Activated CD8-positive, alpha-beta memory T cell treated with anti-CD3 and anti-CD28 coated beads, Interleukin-2, amount 50 U/mL, for 4 hours (primary cell): Measurements from ENCODE around the gene GDF2.

Source experiments
- DNase-seq: peaks from one replicate; pipeline ENCODE4 v3.0.0-alpha.2; 2020

The GDF2 gene

DNA sequence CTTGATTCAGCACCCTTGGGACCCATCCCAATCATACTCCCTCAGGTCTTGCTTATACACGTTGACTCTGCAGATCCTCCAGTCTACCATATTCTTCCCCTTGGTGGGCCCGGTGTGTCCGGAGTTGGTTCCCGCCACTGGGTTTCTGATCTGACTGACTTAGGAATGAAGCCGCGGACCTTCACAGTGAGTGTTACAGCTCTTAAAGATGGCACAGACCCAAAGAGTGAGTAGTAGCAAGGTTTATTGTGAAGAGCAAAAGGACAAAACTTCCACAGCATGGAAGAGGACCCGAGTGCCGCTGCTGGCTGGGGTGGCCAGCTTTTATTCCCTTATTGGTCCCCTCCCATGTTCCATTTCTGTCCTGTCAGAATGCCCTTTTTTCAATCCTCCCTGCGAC lies 28.2 kb upstream of the GDF2 start:
- no peak for DNase-seq

DNA sequence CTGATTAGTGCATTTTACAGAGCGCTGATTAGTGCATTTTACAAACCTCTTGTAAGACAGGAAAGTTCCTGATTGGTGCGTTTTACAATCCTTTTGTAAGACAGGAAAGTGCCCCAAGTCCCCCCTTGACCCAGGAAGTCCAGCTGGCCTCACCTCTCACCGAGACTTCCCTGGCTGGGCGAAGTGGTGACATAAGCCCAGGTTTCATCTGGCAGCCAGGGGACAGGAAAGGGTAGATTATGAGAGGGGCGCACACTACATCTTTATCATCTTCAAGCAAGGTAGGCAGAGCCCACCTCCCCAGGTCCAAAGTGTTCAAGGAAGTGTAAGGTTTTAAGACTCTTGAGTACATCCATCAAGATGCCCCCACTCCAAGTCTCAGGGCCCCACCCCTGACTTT lies 27.8 kb upstream of the GDF2 start:
- DNase-seq, result no peak

DNA sequence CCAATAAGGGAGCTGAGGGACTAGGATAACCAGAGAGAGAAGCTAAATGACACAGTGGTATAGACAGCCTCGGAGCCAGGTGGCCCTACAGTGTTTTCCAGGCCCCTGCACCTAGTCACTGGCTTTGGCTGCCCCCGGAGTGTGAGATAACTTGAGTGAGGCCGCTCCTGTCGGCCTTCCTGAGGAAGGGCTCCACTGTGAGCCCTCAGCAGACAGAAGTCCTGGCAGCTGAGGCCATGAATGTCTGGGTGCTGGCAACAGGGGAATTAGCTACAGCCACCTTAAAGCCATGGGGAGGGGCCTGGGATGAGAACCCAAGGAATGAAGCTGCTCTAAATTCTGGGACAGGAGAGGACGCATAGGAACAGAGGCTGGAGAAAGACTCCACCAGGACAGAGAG lies 26.8 kb upstream of the GDF2 start:
- DNase-seq, result no peak

DNA sequence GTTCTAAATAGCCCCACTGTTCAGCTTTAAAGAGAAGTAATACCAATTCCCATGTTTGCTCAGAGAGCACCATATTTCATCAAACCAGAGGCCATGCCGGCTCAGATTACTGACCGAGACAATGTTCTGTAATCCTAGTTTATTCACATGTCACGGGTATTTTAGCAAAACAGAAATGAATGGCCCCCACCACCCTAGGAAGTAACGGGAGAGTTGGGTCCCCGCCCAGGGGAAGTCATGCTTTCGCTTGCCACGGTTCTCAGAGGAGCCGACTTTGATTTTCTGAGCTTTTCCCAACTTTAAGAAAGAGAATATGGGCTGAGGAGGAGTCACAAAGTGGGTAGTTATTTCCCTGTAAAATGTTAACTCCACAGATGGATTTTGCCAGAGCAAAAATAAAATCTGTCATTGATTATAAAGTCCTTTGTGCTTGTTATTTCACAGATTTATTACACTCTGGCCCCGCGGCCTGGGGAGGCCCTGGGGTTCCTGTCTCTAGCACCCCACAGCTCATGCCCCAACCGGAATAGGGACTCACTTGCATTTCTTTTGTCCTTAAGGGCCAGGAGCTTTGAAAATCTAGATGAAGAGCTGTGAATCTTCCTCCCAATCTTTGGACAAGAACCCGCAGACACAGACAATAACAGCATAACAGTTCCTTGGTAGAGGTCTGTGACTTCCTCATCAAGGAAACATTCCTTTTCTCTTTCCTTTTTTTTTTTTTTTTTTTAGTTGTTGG lies 25.9 kb upstream of the GDF2 start:
- DNase-seq, result no peak

- DNase-seq, result no peak
Measured at GRCh38 chr10:47296941-47297340, 25.3 kb upstream of the GDF2 start.

DNA sequence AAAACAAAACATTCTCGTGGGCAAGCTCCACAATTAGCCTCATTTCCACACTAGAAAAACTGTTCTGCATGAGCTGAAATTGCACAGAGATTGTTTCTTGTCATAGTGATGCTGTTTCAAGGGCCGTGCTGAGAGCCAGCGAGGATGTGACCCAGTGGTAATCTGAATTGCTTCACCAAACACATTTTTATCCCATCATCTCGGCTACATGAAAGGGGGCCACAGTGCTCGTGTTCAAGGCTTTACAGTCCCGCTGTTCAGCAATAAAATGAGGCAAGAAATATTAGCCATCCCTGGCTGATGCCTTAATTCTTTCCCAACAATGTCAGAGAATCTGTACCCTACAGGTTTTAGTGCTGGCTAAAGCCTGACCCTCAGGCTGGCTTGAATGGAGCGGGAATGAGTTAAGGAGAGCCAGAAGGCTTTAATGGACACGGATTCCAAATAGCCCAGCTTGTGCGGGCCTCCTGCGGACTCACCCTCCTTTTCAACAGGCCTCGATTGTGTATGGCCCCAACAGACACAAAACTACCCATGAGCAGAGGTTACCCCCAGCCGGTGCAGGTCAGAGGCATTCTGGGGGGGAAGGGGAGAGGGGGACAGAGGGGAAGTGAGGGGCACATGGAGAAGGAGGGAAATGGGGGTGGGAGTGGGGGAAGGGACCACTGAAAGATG lies 24.3 kb upstream of the GDF2 start:
- DNase-seq, result no peak

DNA sequence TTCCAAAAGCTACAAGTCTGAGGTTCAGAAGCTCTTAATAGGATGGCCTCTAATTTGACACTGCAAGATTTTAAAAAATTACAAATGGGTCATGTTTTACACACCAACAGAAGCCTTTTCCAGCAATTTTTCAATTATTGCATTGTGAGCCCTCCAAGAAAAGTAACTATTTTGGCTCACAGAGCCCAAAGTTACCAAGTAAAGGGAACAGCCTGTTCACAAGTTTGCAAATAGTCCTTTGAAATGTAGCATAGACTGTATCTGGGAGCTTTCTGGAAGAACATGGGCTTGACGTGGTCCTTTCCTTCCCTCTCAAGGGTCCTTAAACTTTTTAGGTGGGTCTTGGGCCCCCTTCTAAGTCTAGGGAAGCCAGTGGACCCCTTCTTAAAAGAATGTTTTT lies 23.5 kb upstream of the GDF2 start:
- DNase-seq, result no peak

- peak; percentile 48 for DNase-seq
Measured at GRCh38 chr10:47299611-47300428, 22.4 kb upstream of the GDF2 start, which contains the start of gene GDF10. GDF10 (plus strand) TSS chr10:47300197; CDS start chr10:47300652, 455 bp downstream.

DNA sequence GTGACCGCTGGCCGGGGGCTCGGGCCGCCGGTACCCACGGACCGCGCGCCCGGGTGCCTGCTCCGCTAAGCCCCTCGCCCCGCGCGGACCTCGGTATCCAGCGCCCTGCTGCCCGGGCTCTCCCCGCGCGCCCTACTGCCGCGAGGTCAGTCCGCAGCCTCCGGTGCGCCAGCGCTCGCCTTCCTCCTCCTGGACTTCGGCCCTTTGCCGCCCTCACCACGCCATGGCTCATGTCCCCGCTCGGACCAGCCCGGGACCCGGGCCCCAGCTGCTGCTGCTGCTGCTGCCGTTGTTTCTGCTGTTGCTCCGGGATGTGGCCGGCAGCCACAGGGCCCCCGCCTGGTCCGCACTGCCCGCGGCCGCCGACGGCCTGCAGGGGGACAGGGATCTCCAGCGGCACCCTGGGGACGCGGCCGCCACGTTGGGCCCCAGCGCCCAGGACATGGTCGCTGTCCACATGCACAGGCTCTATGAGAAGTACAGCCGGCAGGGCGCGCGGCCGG lies 21.8 kb upstream of the GDF2 start:
- DNase-seq, result no peak

DNA sequence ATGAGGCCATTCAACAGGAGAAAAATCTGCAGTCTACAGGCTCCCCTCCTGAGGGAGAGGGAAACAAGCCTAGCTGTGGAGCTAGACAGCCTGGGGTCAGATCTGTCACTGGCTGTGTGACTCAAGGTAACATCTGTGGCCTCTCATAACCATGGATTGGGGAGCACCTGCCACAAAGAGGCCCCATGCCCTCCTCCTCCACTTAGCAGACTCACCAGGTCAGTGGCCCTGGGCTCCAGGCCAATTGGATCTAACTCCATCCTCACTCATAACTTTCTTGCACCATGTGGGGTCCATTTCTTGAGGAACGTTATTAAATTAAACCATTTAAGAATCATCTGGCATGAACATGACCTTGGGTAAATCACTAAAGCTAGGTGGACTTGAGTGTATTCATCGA lies 20.4 kb upstream of the GDF2 start:
- no peak for DNase-seq

- DNase-seq, result no peak
Measured at GRCh38 chr10:47303105-47303504, 19.1 kb upstream of the GDF2 start.

DNA sequence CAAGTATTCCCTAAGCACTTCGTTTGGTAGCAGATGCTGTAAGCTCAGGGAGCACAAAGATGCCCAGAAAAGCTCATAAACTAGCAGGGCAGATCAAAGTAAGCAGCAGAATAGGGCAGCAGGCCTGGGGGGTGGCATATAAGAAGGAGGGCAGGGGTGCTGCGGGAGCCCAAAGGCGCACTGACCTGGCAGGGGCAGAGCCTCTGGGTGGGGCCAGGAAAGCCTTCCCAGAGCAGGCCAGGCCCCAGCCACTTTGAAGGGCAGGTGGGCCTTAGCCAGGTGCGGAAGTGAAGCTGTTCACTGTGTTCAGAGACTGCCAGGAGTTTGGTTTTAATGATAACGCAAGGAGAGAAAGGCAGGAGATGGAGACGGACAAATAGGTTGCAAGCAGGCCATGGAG lies 18.4 kb upstream of the GDF2 start:
- no peak for DNase-seq

DNA sequence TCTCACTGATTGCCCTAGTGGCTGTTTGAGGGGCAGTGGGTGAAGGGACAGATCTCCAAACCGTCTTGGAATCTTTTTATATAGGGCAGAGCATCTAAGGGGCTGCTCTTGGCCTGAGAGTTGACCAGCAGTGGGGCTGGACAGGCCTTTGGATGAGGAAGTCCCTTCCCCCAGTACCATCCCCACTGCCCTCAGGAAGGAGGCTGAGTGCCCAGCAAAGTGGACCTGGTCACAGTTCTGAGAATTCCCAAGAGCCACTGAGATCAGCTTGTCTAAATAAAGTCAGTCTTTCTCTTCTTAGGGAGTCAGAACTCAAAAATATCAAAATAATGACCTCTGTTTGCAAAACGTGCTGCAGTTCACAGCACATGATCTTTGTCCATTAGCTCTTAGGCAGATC lies 16.7 kb upstream of the GDF2 start:
- no peak for DNase-seq

- DNase-seq, result no peak
Measured at GRCh38 chr10:47306387-47307210, 15.7 kb upstream of the GDF2 start.

- no peak for DNase-seq
Measured at GRCh38 chr10:47307381-47307780, 14.9 kb upstream of the GDF2 start.

DNA sequence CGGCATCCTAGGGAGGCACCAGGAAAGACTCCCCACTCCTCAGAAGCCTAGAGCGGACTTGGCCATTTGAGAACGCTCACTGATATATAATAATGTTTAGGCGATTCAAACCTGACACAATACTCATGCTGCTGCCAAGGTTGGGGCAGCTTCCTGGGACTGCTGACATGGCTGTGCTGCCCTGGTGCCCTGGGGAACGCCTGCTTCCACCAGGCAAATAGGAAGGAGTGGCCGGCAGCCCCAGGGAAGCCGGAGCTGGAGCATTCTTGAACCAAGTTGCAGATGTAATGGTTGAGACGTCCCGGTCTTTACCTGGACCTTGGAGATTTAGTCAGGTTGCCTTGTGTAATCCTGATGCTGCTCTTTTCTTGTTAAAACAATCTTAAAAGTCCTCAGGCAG lies 13.5 kb upstream of the GDF2 start:
- no peak for DNase-seq

GRCh38 chr10:47309408-47310089 lies 12.7 kb upstream of the GDF2 start:
- no peak for DNase-seq

DNA sequence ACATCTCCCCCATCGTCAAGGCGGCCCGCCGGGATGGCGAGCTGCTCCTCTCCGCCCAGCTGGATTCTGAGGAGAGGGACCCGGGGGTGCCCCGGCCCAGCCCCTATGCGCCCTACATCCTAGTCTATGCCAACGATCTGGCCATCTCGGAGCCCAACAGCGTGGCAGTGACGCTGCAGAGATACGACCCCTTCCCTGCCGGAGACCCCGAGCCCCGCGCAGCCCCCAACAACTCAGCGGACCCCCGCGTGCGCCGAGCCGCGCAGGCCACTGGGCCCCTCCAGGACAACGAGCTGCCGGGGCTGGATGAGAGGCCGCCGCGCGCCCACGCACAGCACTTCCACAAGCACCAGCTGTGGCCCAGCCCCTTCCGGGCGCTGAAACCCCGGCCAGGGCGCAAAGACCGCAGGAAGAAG lies 12.2 kb upstream of the GDF2 start:
- no peak for DNase-seq

GRCh38 chr10:47311193-47311931 lies 10.9 kb upstream of the GDF2 start:
- DNase-seq, result no peak

GRCh38 chr10:47311932-47312662 lies 10.2 kb upstream of the GDF2 start:
- peak; percentile 85 for DNase-seq

DNA sequence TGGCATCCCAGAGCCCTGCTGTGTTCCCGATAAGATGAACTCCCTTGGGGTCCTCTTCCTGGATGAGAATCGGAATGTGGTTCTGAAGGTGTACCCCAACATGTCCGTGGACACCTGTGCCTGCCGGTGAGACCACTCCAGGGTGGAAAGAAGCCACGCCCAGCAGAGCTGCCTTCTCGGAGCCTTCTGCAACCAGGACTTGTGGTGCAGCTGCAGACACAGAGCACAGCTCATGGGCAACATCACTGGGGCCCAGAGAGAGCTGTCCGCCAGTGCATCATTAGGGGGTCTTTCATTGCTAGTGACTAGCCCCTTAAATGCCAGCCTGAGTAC lies 9.6 kb upstream of the GDF2 start:
- DNase-seq, result no peak
